Peyer's patch (tissue), 4 donors: Measurements from ENCODE around the gene GAST.

ENCODE experiments used
- CTCF ChIP-seq, 6 experiments: fragments of 450-650 bp in 4 of 6; fragments of 200-600 bp in 2 of 6; sonication (generic) in 1 of 6; IDR thresholded peaks; one replicate each; pipeline ENCODE4 v1.5.1; 2017 to 2019; ENCODE audit warnings: antibody characterized with exemption in 6 of 6, mild to moderate bottlenecking in 3 of 6, moderate library complexity in 1 of 6
- POLR2A ChIP-seq, 2 donors: fragments of 450-650 bp; IDR thresholded peaks; one replicate each; pipeline ENCODE4 v1.5.1; 2017; ENCODE audit warnings: antibody characterized with exemption in 2 of 2, mild to moderate bottlenecking in 2 of 2, moderate library complexity in 2 of 2

- TF ChIP-seq POLR2A (IDR thresholded peaks at IDR 0.05) (no peak), CTCF (IDR thresholded peaks at IDR 0.05) (no peak)
Measured at GRCh38 chr17:41735744-41736143, 23.6 kb downstream of the GAST start.
